HG03558 (cell line): ENCODE results near the gene ACP6.
"Not testable (repeated sequence)": the region's sequence is repeated elsewhere in the genome, so short reads cannot be mapped to it uniquely, and the experiment has no call there.

ENCODE experiments used
- ATAC-seq: cut with Tn5 transposase; IDR thresholded peaks from one replicate; pipeline ENCODE4 v1.9.1; 2021; ENCODE audit warnings: moderate number of reproducible peaks; ENCODE audit not compliant: unreplicated experiment; ENCODE audit errors: extremely low read depth

The ACP6 gene

GRCh38 chr1:147670319-147671001 lies at the start of gene ACP6:
Gene ACP6 (minus strand): TSS chr1:147670524. CDS start chr1:147670048, 476 bp downstream.
- ATAC-seq, result peak; percentile 89

DNA sequence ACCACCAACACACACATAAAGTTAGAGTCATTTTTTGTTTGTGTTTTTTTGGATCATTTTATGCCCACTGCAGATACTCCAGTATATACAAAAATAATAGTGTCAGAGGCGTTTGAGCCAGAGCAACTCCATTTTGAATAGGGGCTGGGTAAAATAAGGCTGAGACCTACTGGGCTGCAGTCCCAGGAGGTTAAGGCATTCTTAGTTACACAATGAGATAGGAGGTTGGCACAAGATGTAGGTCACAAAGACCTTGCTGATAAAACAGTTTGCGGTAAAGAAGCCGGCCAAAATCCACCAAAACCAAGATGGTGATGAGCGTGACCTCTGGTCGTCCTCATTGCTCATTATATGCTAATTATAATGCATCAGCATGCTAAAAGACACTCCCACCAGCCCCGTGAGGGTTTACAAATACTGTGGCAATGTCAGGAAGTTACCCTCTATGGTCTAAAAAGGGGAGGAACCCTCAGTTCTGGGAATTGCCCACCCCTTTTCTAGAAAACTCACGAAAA lies 49.4 kb upstream of the ACP6 start:
- no peak for ATAC-seq

DNA sequence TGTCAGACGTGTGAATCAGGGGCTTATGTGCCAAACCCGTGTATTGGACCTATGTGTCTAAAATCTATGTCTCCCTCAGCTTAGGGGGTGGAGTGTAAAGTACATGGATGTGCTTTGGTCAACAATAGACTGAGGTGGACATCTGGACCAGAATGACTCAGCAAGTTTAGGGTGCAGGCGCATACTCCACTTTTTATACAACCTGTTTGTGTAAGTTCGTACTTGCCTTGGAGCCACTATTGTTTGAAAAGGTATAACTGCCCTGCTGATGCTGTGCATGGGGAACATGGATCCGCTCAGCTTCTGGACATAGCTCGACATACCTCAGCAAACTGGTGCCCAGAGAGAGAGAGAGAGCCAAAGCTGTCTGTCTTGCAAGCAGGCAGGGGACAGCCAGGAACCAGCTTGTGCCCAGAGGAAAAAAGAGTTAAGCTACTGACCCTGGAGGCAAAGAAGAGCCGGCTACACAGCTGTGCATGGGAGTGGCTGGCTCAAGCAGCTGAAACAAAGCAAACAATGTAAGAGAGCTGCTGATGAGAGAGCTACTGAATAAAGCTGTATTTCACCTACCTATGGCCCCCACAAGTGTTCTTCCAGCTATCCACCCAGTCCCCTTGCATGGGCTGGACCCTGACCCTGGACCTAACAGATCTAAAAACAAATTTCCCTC lies 48.8 kb upstream of the ACP6 start:
- no peak for ATAC-seq

- ATAC-seq, result no peak
Measured at GRCh38 chr1:147717706-147718097, 47.4 kb upstream of the ACP6 start.

GRCh38 chr1:147717051-147717705 lies 46.9 kb upstream of the ACP6 start:
- ATAC-seq, result no peak

DNA sequence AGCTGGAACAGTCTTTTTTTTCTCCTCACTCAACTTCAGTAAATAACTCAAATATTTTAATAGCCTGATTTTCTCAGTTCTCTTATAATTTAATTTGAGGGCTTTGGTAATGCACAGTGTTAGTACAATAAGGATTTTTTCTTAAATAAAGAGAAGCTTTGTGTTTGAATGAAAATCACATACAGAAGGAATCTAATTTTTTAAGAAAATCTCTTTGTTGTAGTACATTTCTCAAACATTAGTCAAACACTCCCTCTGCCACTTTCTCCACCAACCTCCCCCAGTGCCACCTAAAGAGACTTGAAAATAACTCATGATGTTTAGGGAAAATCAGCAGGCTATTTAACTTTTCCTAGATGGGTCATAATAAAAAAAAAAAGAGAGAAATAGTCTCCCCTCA lies 42.3 kb upstream of the ACP6 start:
- ATAC-seq, result no peak

DNA sequence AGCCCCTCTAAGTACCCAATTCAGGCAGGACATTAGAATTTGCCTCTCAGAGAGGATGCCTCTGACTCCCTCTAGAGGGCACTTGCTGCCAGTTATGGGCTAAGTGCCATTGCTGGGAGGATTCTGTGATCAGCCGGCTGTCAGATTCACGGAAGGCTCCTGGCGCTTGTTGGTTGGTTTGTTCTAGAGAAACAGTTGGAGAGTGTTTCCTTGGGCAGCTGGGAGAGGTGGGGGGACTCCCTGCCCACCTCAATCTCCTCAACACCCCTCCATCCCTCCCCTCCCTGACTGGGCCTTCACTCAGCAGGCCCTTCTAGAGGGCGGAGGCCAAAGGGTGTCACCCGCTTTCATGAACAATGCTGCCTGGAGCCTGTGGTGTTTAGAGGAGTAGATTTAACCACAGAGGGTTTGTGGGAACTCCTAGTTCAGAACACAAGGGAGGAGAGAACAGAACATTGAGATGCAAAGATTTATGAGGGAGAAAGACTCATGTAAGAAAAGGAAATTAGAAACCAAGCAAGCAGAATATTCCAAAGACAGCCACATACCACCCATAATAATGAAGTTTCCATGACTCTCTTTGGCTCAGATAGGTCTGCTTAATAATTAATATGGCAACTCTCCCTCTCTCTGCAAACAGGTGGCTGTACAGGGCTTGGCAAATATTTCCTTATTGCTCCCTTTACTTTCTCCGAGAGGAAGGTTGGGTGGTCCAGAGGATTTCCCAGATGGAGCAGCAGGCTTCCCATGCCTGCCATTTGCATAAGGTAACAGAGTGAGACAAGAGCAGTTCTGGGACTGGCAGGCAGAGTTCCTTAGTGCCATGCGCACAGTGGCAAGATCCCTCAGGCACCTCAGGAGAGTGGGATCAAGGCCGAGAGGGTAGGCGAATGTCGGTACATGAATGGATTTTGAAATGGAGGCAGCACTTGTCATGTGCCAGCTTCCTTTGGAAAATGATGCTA lies 30.0 kb upstream of the ACP6 start:
- ATAC-seq, result no peak

DNA sequence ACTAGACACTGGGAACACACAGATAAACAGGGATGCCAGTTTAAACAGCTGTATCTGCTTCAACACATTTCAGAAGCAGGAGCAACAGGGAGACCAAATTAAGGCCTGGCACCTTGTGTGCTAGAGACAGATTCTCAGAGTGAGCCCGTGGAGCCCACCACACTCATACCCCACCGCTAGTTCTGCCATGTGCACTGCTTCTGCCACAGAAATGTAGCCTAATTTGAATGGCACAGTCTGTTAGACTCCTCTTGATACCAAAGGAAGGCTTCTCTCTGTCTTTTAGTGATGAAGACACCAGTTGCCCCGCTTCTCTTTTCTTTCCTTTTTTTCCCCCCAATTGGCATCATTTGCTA lies 29.3 kb upstream of the ACP6 start:
- ATAC-seq, result no peak

GRCh38 chr1:147683163-147683763 lies 12.9 kb upstream of the ACP6 start:
- no peak for ATAC-seq

DNA sequence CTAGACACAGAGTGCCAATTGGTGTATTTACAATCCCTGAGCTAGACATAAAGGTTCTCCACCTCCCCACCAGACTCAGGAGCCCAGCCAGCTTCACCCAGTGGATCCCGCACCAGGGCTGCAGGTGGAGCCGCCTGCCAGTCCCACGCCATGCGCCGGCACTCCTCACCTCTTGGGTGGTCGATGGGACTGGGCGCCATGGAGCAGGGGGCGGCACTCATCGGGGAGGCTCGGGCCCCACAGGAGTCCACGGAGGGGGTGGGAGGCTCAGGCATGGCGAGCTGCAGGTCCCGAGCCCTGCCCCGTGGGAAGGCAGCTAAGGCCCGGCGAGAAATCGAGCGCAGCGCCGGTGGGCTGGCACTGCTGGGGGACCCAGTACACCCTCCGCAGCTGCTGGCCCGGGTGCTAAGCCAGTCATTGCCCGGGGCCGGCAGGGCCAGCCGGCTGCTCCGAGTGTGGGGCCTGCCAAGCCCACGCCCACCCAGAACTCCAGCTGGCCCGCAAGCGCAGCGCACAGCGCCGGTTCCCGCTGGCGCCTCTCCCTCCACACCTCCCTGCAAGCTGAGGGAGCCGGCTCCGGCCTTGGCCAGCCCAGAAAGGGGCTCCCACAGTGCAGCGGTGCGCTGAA lies 10.4 kb upstream of the ACP6 start:
- not testable (repeated sequence) for ATAC-seq

- not testable (repeated sequence) for ATAC-seq
Measured at GRCh38 chr1:147677681-147678080, 7.4 kb upstream of the ACP6 start.

GRCh38 chr1:147676311-147677085 lies 6.2 kb upstream of the ACP6 start:
- no peak for ATAC-seq

DNA sequence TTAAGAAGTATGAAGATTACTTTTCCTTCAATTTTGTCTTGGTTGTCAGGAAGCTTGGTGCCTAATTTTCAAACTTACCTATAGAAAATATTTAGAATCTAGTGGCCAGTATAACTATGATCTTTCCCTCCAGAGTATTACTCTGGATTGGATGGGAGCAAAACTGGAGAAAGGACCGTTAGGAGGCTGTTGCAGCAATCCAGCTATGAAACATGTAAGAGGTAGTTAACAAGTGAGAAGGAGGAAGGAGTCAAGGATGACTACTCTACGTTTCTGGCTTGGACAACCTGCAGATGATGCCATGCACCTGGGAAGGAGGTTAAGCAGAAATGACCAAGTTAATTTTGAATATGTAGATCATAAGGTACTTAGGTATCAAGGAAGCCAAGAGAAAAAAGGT lies 3.5 kb upstream of the ACP6 start:
- ATAC-seq, result no peak

DNA sequence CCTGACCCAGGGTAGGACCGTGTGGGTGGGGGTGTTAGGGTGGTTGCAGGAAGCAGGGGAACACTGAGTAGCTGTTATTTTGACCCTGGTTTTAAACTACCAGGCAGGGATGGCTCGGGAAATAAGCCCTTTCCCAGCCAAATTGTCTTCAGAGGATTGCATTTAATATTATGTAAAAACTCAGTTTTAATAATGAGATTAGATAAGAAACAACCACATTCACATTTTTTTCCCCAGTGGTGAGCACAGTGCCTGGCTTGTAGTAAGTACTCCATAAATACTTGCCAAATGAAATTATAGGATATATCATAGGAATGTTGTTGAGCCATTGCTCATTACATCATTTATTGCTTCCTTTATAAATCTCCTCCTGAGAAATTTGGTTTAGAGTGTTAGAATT lies 3.1 kb upstream of the ACP6 start:
- no peak for ATAC-seq

DNA sequence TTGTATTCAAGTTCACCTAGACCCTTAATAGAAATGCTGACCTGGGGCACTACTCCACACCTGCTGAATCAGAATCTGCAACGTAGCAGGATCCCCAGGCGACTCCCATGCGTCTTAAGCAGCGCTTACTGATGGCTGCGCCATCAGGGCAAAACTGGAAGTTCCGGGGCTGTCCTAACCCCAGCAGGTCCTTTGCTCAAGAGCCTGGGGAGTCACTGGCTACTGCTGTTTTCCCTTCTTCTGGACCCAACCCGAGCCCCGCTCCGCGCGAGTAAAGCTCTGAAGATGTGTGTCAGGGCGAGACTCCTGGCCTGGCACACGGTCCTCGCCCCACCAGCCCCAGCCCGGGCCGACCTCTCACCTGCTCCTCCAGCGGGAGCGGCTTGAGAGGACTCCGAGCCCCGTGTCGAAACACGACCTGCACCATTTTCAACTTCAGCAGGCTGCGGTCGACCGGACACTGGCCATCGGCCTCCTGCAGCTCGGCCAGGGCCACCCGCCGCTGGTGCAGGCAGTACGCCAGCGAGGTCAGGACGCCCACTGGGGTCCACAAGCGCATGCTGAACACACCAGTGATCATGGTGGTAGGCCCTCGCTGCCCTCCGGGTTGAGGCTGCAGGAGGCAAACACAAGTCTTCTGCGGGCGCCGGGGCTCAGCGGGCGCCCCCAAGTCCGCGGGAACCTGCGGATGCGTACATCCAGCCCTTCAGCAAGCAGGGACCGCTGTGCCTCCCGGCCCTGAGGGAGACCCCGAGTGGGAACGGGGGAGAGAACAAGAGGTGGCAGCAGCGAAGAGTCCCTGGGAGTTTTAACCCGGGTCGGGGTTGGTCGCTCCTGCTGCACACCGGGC lies 630 bp downstream of the ACP6 start:
- peak; percentile 12 for ATAC-seq

DNA sequence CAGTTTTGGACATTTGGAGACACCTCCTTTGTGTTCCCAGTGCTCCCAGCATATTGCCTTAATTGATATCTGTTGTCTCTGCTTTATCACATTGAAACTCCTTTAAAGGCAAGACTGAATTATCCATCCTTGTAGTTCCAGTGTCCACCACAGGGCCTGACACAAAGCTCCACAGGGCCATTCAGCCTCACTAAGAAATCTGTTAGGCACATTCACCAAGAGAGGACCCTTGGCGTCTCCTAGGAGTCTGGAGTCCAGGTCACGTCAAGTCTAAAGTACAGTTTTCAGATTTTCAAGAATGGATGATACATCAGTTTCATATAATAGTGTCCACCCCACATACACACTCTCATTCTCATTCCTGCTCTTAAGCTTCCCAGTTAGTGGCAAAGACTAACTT lies 4.8 kb downstream of the ACP6 start:
- ATAC-seq, result no peak

DNA sequence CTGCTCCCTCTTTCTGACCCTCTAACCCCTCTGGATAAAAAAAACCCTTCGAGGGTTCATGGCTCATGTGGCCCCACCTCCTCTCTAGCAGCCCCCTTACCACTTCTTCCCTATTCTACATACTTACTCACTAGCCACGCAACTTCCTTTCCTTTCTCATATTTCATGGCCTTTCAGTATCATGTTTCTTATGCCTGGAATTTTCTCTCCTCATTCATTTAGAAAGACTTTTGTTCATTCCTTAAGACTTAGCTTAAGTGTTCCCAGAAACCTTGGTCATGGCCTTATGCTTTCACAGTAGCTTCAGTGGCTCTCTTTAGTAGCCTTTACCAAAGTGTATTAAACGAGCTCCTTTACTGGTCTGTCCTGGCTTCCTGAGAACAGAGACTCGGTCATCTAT lies 6.1 kb downstream of the ACP6 start:
- ATAC-seq, result no peak

GRCh38 chr1:147654511-147654910 lies 15.8 kb downstream of the ACP6 start:
- ATAC-seq, result no peak
